GM10266 (cell line): Measurements from ENCODE around the gene TRAPPC10.

Experiments used
- DNase-seq: peaks from one replicate; pipeline ENCODE4 v3.0.0; 2012; ENCODE audit errors: extremely low spot score
- TF ChIP-seq, protein P1 (sequence below): IDR thresholded peaks from 2 replicates; pipeline ENCODE4 v1.5.1; 2012; ENCODE audit warnings: mild to moderate bottlenecking, low read depth; ENCODE audit not compliant: control insufficient read depth, insufficient read depth; ENCODE audit errors: missing control alignments

Gene TRAPPC10

DNA sequence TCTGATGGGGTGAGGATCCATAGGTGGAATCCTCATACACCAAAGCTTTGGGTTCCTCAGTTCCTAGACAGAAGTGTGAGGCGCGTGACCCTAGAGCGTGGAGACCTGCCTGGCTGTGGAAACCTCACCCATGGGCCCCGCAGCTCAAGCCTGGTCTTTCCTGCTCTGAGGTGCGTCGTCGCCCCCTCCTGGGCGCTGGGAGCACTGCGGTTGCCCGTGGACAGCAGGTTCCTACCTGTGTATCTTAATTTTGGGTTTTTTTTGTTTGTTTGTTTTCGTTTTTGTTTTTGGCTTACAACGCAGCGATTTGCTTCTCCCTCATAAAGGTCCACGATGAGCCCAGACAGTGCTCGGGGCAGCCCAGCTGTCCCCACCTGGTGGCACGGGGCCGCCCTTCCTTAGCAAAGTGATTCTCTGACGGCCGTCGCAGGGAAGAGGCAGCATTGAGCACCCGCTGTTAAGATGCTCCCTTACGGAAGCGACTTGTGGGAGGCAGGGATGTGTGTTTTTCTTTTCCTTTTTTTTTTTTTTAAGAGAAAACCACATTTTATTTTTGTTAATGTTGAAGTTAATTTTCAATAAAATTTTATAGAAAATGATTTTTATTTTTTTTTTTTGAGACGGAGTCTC lies 36.5 kb upstream of the TRAPPC10 start:
- TF ChIP-seq, protein P1, sequence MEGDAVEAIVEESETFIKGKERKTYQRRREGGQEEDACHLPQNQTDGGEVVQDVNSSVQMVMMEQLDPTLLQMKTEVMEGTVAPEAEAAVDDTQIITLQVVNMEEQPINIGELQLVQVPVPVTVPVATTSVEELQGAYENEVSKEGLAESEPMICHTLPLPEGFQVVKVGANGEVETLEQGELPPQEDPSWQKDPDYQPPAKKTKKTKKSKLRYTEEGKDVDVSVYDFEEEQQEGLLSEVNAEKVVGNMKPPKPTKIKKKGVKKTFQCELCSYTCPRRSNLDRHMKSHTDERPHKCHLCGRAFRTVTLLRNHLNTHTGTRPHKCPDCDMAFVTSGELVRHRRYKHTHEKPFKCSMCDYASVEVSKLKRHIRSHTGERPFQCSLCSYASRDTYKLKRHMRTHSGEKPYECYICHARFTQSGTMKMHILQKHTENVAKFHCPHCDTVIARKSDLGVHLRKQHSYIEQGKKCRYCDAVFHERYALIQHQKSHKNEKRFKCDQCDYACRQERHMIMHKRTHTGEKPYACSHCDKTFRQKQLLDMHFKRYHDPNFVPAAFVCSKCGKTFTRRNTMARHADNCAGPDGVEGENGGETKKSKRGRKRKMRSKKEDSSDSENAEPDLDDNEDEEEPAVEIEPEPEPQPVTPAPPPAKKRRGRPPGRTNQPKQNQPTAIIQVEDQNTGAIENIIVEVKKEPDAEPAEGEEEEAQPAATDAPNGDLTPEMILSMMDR, result peak; percentile 91
- peak; percentile 91 for DNase-seq

DNA sequence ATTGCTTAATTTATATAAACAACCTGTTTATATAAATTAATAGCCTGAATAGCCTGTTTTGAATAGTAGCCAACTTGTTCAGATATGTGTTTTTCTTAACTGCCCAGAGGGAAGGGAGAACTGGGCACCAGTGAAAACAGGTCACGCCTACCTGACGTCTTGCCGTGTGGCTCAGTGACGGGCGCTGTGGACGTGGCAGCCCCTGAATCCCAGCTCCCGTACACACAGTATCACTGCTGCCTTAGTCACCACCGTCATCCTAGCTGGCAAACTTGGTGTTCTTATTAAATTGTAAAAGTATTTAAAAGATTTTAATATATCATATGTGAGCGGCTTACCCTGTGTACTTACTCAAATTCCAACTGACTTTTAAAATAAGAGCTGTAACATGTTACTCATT lies 35.4 kb upstream of the TRAPPC10 start:
- no peak for DNase-seq
- TF ChIP-seq, protein P1, result no peak

DNA sequence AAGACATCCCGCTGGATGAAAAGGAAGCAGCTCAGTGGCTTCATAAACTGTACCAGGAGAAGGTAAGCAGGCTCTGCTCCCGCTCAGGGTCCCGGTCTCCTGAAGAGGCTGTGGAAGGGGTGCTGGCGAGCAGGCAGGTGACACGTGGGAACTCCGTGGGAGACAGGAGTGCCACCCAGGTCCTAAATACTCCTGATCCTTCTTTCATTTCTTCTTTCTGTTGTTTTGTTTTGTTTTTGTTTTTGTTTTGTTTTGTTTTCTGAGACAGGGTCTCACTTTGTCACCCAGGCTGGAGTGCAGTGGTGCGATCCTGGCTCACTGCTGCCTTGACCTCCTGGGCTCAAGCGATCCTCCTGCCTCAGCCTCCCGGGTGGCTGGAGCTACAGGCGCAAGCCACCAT lies 34.0 kb upstream of the TRAPPC10 start:
- DNase-seq, result no peak
- TF ChIP-seq, protein P1, result no peak

DNA sequence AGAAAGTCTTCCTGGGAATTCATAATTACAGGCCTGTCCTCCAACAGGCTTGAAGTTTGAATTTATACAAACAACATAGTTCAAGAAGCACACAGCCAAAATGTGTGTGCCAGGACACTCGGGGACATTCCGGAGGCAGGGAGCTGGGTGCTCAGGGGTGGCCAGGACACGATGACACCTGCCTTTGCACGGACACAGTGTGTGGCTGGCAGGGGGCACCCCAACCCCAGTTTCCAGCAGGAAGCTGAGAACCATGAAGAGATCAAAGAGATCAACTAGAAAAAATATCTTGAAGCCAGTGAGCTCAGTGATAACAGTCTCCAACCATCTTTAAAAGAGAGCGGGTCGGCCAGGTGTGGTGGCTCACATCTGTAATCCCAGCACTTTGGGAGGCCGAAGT lies 32.5 kb upstream of the TRAPPC10 start:
- TF ChIP-seq, protein P1, result no peak
- DNase-seq, result no peak

DNA sequence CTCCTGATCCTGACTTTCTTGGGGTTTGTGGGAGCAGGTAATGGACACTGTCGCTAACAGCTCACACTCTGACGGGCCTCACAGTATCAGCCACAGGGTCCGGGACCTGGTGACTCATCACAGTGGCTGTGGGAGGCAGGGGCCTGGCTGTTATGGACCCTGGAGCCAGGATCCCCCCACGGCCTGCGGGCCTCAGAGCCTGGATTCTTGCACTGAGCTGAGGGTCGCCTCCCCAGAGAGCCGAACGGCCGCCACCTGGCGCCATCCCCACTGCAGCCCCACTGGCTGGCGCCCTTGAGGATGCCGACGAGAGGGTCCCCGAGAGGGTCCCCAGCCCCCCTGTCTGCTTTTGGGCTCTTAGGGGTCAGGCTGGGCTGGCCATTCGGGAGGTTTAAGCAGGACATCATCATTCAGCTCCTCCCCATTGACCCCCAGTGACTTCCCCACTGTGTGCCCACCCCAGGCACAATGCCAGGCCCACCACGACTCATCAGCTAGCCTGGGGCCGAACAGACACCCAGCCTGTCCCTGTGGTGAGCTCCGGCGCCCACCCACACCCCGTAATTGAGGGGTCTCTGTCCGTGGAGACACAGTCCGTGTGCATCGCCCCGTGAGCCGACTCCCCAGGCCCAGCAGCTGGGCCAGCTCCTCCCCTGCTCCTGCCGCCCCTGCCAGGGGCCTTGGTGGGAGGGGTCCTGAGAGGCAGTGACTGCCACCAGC lies 30.8 kb upstream of the TRAPPC10 start:
- DNase-seq, result no peak
- TF ChIP-seq, protein P1, result no peak

DNA sequence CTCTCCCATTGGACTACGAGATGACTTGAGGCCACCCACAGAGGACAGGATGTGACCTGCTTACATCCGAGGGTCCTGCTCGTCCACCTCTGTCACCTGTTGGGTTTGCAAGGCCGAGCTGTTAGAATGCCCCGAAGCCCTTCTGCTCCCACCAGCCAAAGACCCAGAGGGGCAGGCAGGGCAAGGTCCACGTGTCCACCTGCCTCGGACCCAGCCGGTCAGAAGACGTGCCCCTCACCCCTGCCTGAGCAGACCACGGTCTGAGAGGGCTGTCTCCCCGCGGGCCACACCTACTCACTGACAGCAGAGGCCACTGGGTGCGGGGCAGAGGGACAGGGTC lies 30.3 kb upstream of the TRAPPC10 start:
- DNase-seq, result no peak

DNA sequence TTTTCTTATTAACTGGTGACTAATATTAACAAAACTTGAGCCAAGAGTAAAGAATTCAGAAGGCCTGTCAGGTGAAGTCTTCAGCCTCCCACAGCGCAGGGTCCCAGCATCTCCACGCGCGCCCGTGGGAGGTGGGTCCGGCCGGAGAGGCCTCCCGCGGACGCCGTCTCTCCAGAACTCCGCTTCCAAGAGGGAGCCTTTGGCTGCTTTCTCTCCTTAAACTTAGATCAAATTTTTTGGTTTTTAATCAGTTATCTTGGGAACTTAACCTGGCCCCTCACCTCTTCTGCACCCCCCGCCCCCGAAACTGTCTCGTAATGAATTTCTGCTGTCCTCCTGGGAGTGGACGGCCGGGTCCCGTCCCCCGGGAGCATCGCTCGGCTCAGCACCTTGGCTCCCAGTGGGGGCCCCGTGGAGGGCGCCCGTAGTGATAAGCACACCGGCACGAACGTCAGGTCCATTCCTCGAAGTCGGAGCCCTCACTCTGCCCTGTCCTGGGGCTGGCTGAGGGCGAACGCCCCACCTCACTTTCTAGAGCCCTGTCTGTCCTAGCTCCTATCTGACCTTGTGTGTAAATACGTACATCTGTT lies 29.5 kb upstream of the TRAPPC10 start:
- TF ChIP-seq, protein P1, result no peak
- DNase-seq, result no peak

More for the DNA sequence above, 30.3 kb upstream of the TRAPPC10 start:
- TF ChIP-seq, protein P1, result no peak
